HFFc6 (cell line): ENCODE data around the gene PAM16. TPM values are rescaled to one million over a fixed set of nuclear protein-coding genes. Genes with fewer than 3 reads are reported as not detected.
A peak's percentile ranks its signal among the peaks of the same experiment; 100 is the strongest.

Experiments
- DNase-seq: peaks from one replicate; pipeline ENCODE4 v3.0.0-alpha.2; 2018
- H3K27ac Mint-ChIP-seq: 2 replicates; pipeline ENCODE4 v1.8.0; 2020; ENCODE audit warnings: mild to moderate bottlenecking, mixed read lengths
- H3K27me3 Mint-ChIP-seq: 2 replicates; pipeline ENCODE4 v1.8.0; 2021; ENCODE audit warnings: mild to moderate bottlenecking, moderate library complexity, mixed read lengths; ENCODE audit not compliant: insufficient read depth
- H3K36me3 Mint-ChIP-seq: 2 replicates; pipeline ENCODE4 v1.8.0; 2021; ENCODE audit warnings: low read depth, mixed read lengths
- H3K4me1 Mint-ChIP-seq: 2 replicates; pipeline ENCODE4 v1.8.0; 2020; ENCODE audit warnings: low read depth, mixed read lengths
- H3K4me3 Mint-ChIP-seq: 2 replicates; pipeline ENCODE4 v1.8.0; 2020; ENCODE audit warnings: mild to moderate bottlenecking, moderate library complexity, mixed read lengths
- H3K9me3 Mint-ChIP-seq: 2 replicates; pipeline ENCODE4 v1.8.0; 2020; ENCODE audit warnings: mild to moderate bottlenecking, mixed read lengths
- total RNA-seq, 6 experiments: library from RNA; stranded (reverse); fragmentation: NEBNext Ultra II Directional; extraction: Animal tissue kit (Norgen Biotek cat#: 25700); gene quantifications; 2 replicates in 1 of 6; 3 replicates in 5 of 6; pipeline ENCODE4 v1.2.3, GENCODE V29; 2021
- TF ChIP-seq, protein P1 (sequence below): fragments of 200-600 bp; sonication (generic); IDR thresholded peaks from 2 replicates; pipeline ENCODE4 v1.5.0; 2021; ENCODE audit warnings: antibody characterized with exemption, mild to moderate bottlenecking

Gene PAM16
- total RNA-seq, 6 experiments from 2014 or later: 44.9 to 50.8 (median 46.1) TPM

DNA sequence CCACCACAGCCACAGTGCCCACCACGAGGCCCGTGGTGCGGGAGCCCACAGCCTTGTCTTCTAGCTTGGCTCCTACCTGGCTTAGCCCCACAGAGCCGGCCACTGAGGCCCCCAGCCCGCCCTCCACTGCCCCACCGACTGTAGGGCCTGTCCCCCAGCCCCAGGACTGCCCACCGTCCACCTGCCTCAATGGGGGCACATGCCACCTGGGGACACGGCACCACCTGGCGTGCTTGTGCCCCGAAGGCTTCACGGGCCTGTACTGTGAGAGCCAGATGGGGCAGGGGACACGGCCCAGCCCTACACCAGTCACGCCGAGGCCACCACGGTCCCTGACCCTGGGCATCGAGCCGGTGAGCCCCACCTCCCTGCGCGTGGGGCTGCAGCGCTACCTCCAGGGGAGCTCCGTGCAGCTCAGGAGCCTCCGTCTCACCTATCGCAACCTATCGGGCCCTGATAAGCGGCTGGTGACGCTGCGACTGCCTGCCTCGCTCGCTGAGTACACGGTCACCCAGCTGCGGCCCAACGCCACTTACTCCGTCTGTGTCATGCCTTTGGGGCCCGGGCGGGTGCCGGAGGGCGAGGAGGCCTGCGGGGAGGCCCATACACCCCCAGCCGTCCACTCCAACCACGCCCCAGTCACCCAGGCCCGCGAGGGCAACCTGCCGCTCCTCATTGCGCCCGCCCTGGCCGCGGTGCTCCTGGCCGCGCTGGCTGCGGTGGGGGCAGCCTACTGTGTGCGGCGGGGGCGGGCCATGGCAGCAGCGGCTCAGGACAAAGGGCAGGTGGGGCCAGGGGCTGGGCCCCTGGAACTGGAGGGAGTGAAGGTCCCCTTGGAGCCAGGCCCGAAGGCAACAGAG, 31.0 kb upstream of the PAM16 start:
- Mint-ChIP-seq H3K27ac (no peak overlapping the region), H3K4me1 (peaks cover 63% of the 10 kb centered on the region), H3K9me3 (peaks cover 6% of the 10 kb centered on the region; the same call in 1 of the 2 replicates), H3K4me3 (no peak overlapping the region), H3K36me3 (no peaks in the 10 kb centered on the region; the same call in 1 of the 2 replicates), H3K27me3 (peaks cover 37% of the 10 kb centered on the region)
- no peak for DNase-seq
- TF ChIP-seq, protein P1, sequence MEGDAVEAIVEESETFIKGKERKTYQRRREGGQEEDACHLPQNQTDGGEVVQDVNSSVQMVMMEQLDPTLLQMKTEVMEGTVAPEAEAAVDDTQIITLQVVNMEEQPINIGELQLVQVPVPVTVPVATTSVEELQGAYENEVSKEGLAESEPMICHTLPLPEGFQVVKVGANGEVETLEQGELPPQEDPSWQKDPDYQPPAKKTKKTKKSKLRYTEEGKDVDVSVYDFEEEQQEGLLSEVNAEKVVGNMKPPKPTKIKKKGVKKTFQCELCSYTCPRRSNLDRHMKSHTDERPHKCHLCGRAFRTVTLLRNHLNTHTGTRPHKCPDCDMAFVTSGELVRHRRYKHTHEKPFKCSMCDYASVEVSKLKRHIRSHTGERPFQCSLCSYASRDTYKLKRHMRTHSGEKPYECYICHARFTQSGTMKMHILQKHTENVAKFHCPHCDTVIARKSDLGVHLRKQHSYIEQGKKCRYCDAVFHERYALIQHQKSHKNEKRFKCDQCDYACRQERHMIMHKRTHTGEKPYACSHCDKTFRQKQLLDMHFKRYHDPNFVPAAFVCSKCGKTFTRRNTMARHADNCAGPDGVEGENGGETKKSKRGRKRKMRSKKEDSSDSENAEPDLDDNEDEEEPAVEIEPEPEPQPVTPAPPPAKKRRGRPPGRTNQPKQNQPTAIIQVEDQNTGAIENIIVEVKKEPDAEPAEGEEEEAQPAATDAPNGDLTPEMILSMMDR: no peak

DNA sequence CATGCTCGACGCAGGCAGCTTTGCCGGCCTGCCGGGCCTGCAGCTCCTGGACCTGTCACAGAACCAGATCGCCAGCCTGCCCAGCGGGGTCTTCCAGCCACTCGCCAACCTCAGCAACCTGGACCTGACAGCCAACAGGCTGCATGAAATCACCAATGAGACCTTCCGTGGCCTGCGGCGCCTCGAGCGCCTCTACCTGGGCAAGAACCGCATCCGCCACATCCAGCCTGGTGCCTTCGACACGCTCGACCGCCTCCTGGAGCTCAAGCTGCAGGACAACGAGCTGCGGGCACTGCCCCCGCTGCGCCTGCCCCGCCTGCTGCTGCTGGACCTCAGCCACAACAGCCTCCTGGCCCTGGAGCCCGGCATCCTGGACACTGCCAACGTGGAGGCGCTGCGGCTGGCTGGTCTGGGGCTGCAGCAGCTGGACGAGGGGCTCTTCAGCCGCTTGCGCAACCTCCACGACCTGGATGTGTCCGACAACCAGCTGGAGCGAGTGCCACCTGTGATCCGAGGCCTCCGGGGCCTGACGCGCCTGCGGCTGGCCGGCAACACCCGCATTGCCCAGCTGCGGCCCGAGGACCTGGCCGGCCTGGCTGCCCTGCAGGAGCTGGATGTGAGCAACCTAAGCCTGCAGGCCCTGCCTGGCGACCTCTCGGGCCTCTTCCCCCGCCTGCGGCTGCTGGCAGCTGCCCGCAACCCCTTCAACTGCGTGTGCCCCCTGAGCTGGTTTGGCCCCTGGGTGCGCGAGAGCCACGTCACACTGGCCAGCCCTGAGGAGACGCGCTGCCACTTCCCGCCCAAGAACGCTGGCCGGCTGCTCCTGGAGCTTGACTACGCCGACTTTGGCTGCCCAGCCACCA, 30.2 kb upstream of the PAM16 start:
- TF ChIP-seq, protein P1: no peak
- Mint-ChIP-seq H3K9me3 (no peaks in the 10 kb centered on the region), H3K4me1 (peaks cover 63% of the 10 kb centered on the region), H3K36me3 (no peaks in the 10 kb centered on the region; the same call in 1 of the 2 replicates), H3K27me3 (peaks cover 28% of the 10 kb centered on the region), H3K27ac (no peak overlapping the region), H3K4me3 (no peak overlapping the region)
- DNase-seq: no peak

DNA sequence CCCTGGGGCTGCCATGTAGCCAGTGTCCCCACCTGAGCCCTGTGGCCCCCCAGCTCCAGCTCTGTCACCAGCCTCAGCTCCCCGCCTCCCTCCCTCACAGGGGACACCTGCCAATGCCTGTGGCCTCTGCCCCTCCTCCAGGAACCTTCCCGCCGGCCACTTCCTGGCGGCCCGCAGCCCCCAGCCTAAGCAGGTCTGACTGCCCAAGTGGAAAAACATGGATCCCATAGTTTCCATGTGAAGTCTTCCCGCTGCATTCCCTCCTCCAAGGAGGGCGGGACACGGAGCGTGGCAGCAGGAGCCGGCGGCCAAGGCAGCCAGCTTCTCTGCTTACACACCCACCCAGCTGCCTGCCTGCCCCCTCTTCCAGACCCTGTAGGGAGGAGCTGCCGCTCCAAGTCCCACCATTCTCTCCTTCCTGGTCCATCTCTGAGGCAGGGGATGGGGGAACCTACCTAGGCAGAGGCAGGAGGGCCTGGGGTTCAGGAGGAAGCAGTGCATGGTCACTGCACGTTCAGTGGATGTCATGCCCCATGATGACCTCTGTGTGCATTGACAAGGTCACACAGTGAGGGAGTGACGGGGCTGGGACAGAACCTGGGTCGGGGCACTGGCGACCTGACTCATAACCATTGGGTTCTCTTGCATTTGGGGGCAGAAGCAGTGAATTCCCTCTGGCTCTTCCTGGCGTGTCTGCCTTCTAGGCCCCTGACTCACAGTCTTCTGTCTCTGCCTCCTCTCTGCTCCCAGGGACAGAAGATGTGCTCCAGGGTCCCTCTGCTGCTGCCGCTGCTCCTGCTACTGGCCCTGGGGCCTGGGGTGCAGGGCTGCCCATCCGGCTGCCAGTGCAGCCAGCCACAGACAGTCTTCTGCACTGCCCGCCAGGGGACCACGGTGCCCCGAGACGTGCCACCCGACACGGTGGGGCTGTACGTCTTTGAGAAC, 29.3 kb upstream of the PAM16 start:
- H3K4me3 Mint-ChIP-seq: no peak overlapping the region

DNA sequence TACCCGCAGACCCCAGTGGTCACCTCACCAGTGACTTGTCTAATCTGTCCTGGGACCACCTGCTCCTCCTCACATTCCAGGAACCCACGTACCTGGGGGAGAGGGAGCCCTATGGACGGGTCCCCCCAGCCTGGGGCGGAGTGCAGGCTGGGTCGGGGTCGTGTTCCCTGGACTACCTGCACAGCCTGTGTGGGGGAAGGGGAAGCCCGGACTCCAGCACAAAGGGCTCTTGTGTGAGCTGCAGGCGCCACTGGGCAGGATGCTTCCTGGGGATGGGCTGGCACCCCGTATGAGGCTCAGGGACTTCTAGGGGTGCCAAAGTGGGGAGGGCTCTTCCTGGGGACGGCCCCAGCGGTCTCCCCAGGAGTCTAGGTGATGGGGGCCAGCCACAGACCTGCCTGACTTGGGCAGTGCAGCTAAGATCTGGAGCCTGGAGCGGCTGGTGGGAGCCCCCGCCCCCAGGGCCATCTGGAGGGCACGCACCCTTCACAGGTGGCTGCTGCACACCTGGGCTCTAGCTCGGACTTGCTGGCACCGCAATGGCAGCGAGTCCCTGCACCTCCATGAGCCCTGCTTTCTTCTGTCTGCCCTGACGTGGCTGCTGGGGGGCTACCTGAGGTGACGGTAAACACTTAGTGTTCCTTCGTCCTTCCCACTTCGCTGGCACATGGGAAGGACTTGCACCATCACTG, 28.0 kb upstream of the PAM16 start:
- no peaks in the 10 kb centered on the region; the same call in 1 of the 2 replicates for H3K36me3 Mint-ChIP-seq
- H3K27ac Mint-ChIP-seq: peak overlapping the region; percentile 98; the same call in 1 of the 2 replicates
- H3K4me3 Mint-ChIP-seq: no peak overlapping the region
- H3K27me3 Mint-ChIP-seq: peaks cover 9% of the 10 kb centered on the region
- peaks cover 60% of the 10 kb centered on the region for H3K4me1 Mint-ChIP-seq
- no peak for DNase-seq
- H3K9me3 Mint-ChIP-seq: no peaks in the 10 kb centered on the region
- TF ChIP-seq, protein P1: no peak

More for the DNA sequence above, 29.3 kb upstream of the PAM16 start:
- Mint-ChIP-seq H3K27ac (peak overlapping the region; percentile 33; the same call in 1 of the 2 replicates), H3K4me1 (peaks cover 63% of the 10 kb centered on the region), H3K36me3 (no peaks in the 10 kb centered on the region; the same call in 1 of the 2 replicates), H3K27me3 (peaks cover 19% of the 10 kb centered on the region), H3K9me3 (no peaks in the 10 kb centered on the region)
- TF ChIP-seq, protein P1: no peak
- no peak for DNase-seq
